MCF 10A (cell line): ENCODE data around the gene GPC5. TPM values are rescaled to one million over a fixed set of nuclear protein-coding genes. Genes with fewer than 3 reads are reported as not detected.

Source experiments
- BruUV-seq: library from RNA; stranded (reverse); fragments of 400-500 nt; replicated peaks from 2 replicates; lab custom pipeline; 2021; lab: Mats Ljungman, UMichigan
- CTCF ChIA-PET: fragments of 300-600 bp; sonication (Branson Sonifier 250); formaldehyde crosslinking; extraction: SDS; loops from one replicate; lab custom pipeline; 2021; ENCODE audit warnings: antibody characterized with exemption, inconsistent platforms; lab: Yijun Ruan, JAX
- POLR2A ChIA-PET: fragments of 300-600, 350-650 bp; sonication (Branson Sonifier 250); formaldehyde crosslinking; extraction: SDS; loops from one replicate; lab custom pipeline; 2020; ENCODE audit warnings: antibody characterized with exemption, inconsistent platforms; lab: Yijun Ruan, JAX
- DNase-seq: peaks from one replicate; pipeline ENCODE4 v3.0.0-alpha.2; 2018; ENCODE audit not compliant: unreplicated experiment
- H3K27ac Mint-ChIP-seq: one replicate; pipeline ENCODE4 v1.8.0; 2022; ENCODE audit warnings: mild to moderate bottlenecking, low read depth, mixed read lengths; ENCODE audit not compliant: unreplicated experiment
- H3K27me3 Mint-ChIP-seq: one replicate; pipeline ENCODE4 v1.8.0; 2022; ENCODE audit warnings: mixed read lengths; ENCODE audit not compliant: insufficient read depth, unreplicated experiment
- H3K36me3 Mint-ChIP-seq: one replicate; pipeline ENCODE4 v1.8.0; 2022; ENCODE audit warnings: mild to moderate bottlenecking, moderate library complexity, mixed read lengths; ENCODE audit not compliant: insufficient read depth, unreplicated experiment
- H3K4me1 Mint-ChIP-seq: one replicate; pipeline ENCODE4 v1.8.0; 2022; ENCODE audit warnings: mixed read lengths; ENCODE audit not compliant: insufficient read depth, unreplicated experiment
- H3K4me3 Mint-ChIP-seq: one replicate; pipeline ENCODE4 v1.8.0; 2022; ENCODE audit warnings: mild to moderate bottlenecking, moderate library complexity, mixed read lengths; ENCODE audit not compliant: unreplicated experiment
- H3K9me3 Mint-ChIP-seq: one replicate; pipeline ENCODE4 v1.8.0; 2022; ENCODE audit warnings: mixed read lengths; ENCODE audit not compliant: unreplicated experiment
- intact Hi-C: fragments of 100-400 bp; cut with micrococcal nuclease; formaldehyde crosslinking; loops from 2 replicates; pipeline ENCODE4 v1.14.1; 2022
- total RNA-seq: library from RNA; stranded (reverse); gene quantifications from 2 replicates; pipeline ENCODE4 v1.2.3, GENCODE V29; 2022
- TF ChIP-seq, protein P1 (sequence below): fragments of 200-600 bp; IDR thresholded peaks from one replicate; pipeline ENCODE4 v1.8.0; 2022; ENCODE audit warnings: antibody characterized with exemption, mild to moderate bottlenecking; ENCODE audit not compliant: unreplicated experiment

The GPC5 gene
- total RNA-seq, 1 experiment from 2014 or later, result not detected

DNA sequence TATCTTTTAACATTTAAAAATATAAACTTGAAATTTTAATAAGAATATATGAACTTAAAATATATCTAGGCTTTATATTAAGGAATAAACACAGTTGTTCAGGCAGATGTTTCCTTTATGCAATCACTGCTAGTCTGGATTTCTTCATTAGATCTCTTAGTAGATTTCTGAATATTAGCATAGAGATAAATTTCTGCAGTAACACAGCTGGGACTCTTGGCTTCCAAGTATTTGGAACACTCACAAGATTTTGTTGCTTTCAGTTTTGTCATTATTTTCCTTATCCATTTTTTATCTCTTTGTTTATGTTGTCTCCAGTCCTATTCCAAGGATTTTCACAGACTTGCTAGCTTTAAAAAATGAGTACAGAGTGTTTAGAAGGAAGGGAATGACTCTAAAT lies 857.1 kb downstream of the GPC5 start:
- Mint-ChIP-seq H3K27ac (no peak overlapping the region), H3K27me3 (peaks cover 25% of the 10 kb centered on the region), H3K36me3 (no peaks in the 10 kb centered on the region), H3K9me3 (no peaks in the 10 kb centered on the region), H3K4me1 (no peaks in the 10 kb centered on the region), H3K4me3 (no peak overlapping the region)
- ChIA-PET POLR2A (no interaction called here), CTCF (interaction anchor here (0.9 kb wide), 1 partner anchor 275 kb away, joined by 3 read pairs; no protein-coding TSS in a partner anchor)
- DNase-seq, result no peak
- intact Hi-C loops, result no loop called here
- no TSS peak for BruUV-seq
- TF ChIP-seq, protein P1, sequence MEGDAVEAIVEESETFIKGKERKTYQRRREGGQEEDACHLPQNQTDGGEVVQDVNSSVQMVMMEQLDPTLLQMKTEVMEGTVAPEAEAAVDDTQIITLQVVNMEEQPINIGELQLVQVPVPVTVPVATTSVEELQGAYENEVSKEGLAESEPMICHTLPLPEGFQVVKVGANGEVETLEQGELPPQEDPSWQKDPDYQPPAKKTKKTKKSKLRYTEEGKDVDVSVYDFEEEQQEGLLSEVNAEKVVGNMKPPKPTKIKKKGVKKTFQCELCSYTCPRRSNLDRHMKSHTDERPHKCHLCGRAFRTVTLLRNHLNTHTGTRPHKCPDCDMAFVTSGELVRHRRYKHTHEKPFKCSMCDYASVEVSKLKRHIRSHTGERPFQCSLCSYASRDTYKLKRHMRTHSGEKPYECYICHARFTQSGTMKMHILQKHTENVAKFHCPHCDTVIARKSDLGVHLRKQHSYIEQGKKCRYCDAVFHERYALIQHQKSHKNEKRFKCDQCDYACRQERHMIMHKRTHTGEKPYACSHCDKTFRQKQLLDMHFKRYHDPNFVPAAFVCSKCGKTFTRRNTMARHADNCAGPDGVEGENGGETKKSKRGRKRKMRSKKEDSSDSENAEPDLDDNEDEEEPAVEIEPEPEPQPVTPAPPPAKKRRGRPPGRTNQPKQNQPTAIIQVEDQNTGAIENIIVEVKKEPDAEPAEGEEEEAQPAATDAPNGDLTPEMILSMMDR, result no peak

DNA sequence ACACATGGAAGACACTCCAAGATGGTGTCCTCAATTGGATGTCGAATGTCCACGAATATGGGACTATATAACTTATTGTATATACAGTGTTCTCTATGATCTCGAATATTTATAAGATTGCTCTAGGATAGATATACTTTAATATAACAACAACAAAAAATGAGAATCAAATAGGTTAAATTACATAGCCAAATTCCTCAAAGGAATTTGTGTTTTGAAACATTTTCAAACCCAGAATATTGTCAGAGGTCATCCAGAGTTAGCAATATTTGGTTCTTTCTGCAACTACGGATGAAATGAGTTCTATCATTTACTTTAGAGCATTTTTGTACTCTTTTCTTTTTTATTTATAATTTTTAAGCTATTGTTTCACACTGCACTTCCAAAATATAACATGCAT lies 857.8 kb downstream of the GPC5 start:
- intact Hi-C loops, result no loop called here
- CTCF ChIA-PET, result interaction anchor here (0.9 to 1.1 kb wide), 2 partner anchors 18 to 274 kb away, joined by 3 read pairs; no protein-coding TSS in a partner anchor
- BruUV-seq, result no TSS peak

GRCh38 chr13:92259046-92259445 lies 860.6 kb downstream of the GPC5 start:
- intact Hi-C loops, result no loop called here
- Mint-ChIP-seq H3K4me3 (no peak overlapping the region), H3K9me3 (no peaks in the 10 kb centered on the region), H3K4me1 (no peaks in the 10 kb centered on the region), H3K36me3 (no peaks in the 10 kb centered on the region), H3K27me3 (peaks cover 29% of the 10 kb centered on the region), H3K27ac (no peak overlapping the region)
- TF ChIP-seq, protein P1, result no peak
- POLR2A ChIA-PET, result interaction anchor here (1.0 kb wide), 1 partner anchor 67 kb away, joined by 3 read pairs; no protein-coding TSS in a partner anchor
- BruUV-seq, result no TSS peak
- no peak for DNase-seq
- CTCF ChIA-PET, result no interaction called here

More for the DNA sequence above, 857.8 kb downstream of the GPC5 start:
- no peak overlapping the region for H3K4me3 Mint-ChIP-seq
- H3K9me3 Mint-ChIP-seq, result no peaks in the 10 kb centered on the region
- H3K27ac Mint-ChIP-seq, result no peak overlapping the region
- TF ChIP-seq, protein P1, result no peak
- H3K4me1 Mint-ChIP-seq, result no peaks in the 10 kb centered on the region
- peaks cover 30% of the 10 kb centered on the region for H3K27me3 Mint-ChIP-seq
- H3K36me3 Mint-ChIP-seq, result no peaks in the 10 kb centered on the region
- POLR2A ChIA-PET, result no interaction called here
- DNase-seq, result no peak

DNA sequence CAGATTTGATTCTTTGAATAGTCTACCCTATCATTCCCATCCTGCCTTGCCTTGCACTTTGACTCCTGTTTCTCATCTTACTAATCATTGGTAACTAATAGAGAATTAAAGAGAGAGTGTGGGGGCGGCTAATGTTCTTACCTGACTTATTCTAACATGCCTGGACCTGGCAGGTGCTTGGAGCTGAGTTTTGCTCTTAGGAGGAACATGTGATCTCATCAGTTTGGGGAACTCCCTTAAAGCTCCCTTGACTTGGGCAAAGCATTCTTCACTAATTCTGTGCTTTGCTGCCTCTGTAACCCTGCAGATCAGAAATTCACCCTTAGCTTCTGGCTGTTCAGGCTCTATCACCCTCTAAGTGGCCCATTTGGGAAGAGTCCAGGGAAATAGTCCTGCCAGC lies 861.1 kb downstream of the GPC5 start:
- TF ChIP-seq, protein P1, result no peak
- BruUV-seq, result no TSS peak
- no peaks in the 10 kb centered on the region for H3K4me1 Mint-ChIP-seq
- CTCF ChIA-PET, result no interaction called here
- intact Hi-C loops, result no loop called here
- H3K4me3 Mint-ChIP-seq, result no peak overlapping the region
- no peak overlapping the region for H3K27ac Mint-ChIP-seq
- H3K27me3 Mint-ChIP-seq, result peaks cover 24% of the 10 kb centered on the region
- H3K9me3 Mint-ChIP-seq, result no peaks in the 10 kb centered on the region
- POLR2A ChIA-PET, result interaction anchor here (0.6 to 1.0 kb wide), 2 partner anchors 67 to 407 kb away, joined by 3 read pairs; no protein-coding TSS in a partner anchor
- no peaks in the 10 kb centered on the region for H3K36me3 Mint-ChIP-seq
- DNase-seq, result peak; percentile 13
